ENCODE measurements around the gene LMAN1.

Gene LMAN1, protein sequence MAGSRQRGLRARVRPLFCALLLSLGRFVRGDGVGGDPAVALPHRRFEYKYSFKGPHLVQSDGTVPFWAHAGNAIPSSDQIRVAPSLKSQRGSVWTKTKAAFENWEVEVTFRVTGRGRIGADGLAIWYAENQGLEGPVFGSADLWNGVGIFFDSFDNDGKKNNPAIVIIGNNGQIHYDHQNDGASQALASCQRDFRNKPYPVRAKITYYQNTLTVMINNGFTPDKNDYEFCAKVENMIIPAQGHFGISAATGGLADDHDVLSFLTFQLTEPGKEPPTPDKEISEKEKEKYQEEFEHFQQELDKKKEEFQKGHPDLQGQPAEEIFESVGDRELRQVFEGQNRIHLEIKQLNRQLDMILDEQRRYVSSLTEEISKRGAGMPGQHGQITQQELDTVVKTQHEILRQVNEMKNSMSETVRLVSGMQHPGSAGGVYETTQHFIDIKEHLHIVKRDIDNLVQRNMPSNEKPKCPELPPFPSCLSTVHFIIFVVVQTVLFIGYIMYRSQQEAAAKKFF

GRCh38 chr18:59358712-59359575, at the start of gene LMAN1:
Gene LMAN1 (minus strand): TSS chr18:59359265. CDS start chr18:59359244, 21 bp downstream.
- DNase-seq: peak; percentile 97

DNA sequence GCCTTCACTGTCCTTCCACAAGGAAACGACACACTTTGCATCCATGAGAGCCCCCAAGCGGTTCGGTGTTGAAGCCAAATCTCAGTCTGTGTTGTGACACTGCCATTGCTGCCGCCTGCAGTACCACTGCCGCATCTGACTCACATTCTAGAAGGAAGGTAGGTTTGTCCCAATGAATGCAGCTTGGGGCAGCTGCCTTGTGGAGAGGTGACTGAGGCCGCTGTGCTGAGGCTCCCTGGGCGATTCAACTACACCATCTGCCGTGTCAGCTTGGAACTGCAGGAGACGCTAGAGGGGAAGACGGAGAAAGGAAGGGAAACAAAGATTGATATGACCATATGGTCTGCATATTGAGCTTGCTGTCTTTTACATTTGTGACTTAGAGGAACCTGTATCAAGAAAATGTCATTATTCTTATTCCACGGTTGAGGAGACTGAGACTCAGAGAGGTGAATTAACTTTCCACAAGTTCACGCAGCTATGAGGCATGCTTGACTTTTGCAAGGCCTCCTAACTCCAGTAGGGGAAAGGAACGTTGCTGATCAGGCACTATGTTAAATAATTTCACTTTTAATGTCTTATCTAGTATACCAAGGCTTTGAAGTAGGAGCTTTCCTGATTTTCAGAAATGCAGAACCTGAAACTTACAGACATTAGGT, 43.5 kb upstream of the LMAN1 start:
- peak; percentile 70 for DNase-seq

- no peak for DNase-seq
Measured at GRCh38 chr18:59400407-59400806, 41.3 kb upstream of the LMAN1 start.

GRCh38 chr18:59395226-59396175, 36.4 kb upstream of the LMAN1 start:
- DNase-seq: no peak

- no peak for DNase-seq
Measured at GRCh38 chr18:59393381-59393780, 34.3 kb upstream of the LMAN1 start.

DNA sequence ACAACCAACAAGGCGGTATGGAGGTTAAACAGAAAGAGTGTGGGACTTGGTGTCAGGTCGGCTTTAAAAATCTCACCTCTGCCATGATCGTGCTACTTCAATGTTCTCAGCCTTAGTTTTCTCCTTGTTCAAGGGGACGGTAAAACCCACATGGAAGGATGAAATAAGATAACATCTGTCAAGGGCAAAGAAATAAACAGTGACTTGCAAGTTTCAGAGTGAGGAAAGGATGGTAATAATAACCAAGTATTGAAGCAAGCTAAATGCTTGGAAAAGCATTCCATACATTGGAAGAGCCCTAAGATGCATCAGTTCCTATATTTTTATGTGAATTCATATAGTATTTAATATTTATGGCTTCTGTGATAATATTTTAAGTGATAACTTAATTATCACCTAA, 29.8 kb upstream of the LMAN1 start:
- DNase-seq: no peak

DNA sequence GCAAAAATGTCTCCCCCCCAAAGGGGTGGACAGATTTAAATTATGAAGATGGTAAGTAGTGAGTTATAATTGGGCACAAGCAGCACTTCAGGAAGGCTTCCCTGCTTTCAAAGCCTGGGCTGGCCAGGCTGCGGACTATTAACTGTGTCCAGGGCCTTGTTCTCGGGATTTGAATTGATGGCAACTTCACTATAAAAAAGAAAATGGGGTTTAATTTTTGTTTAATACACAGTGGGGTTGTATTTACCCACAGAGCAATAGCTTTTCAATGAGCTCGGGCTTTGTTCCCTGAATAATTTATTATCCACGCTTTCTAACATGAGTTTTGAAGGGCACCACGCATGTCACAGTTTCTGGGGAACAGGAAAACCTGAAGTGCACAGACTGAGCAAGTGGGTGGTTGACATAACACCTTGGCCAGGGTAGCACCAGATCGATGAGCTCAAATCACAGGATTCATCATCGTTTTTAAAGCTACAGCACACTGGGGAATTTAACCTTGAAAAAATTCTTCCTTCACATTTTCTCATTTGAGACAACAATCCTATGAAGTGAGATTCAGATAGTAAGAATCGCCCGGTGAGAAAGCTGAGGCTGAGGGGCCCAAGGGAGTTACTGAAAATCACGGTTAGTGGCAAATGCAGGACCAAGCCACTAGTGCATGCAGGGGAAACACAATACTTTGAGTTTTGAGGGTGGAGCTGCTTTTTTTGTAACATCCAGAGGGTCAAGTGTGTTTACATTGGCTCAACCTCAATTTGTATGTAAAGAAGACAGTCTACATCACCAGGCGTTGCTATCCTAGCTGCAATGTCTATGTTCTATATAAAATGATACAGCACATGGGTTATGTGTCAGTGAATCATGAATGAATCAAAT, 28.9 kb upstream of the LMAN1 start:
- no peak for DNase-seq

DNA sequence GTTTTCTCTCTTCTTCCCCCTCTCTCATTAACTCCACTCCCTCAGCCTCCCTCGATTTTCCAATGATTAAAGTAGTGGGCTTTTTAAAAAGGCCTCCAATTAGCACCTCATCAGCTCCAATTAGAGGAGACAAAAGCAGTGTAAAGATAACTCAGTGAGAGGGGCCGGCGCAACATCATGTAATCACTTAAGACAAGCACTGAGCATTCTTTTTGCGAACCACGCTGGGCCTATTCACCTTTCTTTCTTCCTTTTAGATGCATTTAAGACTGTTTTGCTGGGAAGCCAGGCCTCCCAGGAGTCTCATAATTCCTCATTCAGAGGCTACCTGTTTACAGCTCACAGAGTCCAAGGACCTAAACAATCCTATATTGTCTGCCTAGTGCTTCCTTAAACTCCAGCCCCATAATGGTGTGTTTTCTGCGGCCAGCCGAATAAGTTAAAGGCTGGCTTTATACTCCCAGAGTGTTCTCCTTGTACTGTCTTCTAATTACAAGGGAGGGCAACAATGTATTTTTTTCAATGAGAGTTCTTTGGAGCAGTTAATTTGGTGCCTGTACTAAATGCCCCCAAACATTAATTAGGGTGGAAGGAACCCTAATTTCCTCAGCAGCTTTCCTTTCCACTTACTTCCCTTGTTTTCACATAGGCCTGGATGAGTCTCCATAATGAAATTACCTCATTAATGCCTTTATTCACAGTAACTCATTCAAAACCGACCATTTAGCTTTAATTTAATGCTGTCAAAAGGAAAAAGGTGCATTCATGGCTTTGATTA, 28.0 kb upstream of the LMAN1 start:
- no peak for DNase-seq

DNA sequence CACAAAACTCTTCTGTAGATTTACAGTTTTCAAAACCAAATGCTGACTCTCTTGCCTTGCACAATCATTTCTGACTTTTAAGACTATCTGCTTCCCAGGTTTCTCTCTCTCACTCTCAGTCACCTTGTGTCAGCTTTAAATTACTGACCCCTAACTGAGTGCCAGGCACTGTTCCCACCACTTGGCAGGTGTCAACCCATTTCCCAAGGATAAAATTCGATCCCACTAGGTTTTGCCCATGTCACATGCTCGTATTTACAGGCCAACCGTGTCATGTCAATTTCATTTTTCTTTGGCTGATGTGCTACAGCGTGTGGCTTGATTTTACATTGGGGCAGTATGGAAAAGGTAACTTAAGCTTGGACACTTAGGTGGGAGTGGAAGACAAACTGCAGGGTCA, 26.1 kb upstream of the LMAN1 start:
- no peak for DNase-seq

DNA sequence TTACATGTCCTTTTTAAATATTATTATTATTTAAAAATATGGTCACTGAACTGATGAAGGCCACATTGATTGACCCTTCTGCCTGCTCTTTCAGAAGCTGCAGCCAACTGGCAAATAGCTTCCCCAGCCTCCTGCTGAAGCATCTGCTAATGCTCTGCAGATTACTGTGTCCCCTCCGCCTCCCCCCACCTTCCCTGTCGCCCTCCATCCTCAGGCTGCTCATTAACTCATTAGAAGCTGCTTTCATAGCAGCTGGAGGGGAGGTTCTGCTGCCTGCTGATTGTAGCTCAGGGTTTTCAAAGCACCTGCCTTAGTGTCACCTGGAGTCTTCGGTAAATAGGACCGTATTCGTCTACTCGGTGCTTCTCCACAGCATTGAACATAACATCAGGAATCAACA, 24.8 kb upstream of the LMAN1 start:
- no peak for DNase-seq

GRCh38 chr18:59382383-59382782, 23.3 kb upstream of the LMAN1 start:
- DNase-seq: no peak

GRCh38 chr18:59381949-59382348, 22.9 kb upstream of the LMAN1 start:
- DNase-seq: no peak

- no peak for DNase-seq
Measured at GRCh38 chr18:59380706-59381105, 21.6 kb upstream of the LMAN1 start.

DNA sequence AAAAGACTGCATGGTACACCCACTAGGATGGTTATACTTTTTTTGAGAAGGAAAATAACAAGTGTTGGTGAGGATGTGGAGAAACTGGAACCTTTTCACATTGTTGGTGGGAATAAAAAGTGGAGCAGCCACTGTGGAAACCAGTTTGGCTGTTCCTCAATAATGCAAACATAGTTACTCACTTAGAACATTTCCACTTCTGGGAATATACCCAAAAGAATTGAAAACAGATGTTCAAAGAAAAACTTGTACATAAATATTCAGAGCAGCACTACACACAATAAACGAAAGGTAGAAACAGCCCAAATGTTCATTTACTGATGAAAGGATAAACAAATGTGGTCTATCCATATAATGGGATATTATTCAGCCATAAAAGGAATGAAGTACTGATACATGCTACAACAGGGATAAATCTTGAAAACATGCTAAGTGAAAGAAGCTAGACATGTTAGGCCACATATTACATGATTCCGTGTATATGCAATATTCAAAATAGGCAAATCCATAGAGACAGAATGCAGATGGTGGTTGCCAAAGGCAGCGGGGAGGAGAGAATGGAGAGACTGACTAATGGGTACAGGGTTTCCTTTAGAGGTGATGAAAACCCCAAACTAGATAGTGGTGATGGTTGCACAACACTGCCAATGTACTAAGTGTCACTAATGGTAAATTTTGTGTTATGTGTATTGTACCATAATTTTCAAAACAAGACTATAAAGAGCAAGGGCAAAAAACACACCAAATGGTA, 20.9 kb upstream of the LMAN1 start:
- no peak for DNase-seq

- DNase-seq: no peak
Measured at GRCh38 chr18:59377613-59378337, 18.7 kb upstream of the LMAN1 start.

- DNase-seq: no peak
Measured at GRCh38 chr18:59376351-59376935, 17.4 kb upstream of the LMAN1 start.

GRCh38 chr18:59374128-59374527, 15.1 kb upstream of the LMAN1 start:
- no peak for DNase-seq

DNA sequence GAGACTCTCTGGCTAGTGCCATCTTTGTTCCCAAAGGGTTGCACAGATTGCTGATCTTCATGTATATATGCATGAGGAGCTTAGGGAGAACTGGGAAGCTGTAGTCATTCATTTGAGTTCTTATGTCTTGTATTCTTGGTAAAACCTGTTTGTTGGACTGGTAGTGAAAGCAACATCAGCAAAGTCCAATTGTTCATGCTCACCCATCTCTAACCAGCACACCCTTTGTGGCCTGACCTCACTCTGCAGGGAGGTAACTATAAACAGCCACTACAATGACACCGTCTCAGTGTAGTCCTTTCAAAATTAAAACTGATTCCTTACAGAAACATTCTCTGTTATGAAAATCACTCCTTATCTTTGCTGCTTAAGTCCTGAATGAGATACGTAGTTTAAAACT, 13.9 kb upstream of the LMAN1 start:
- DNase-seq: no peak

Data from suppressor macrophage treated with lipopolysaccharide for 4 hours (primary cell).